ENCODE results near the gene ZNF345.

The ZNF345 gene

GRCh38 chr19:36850559-36851442, at the start of gene ZNF345:
TSS of gene ZNF345 (plus strand) at chr19:36850876. CDS start at chr19:36876831, 25,955 bp downstream.
- DNase-seq, result peak; percentile 96

- no peak for DNase-seq
These were observed 45.3 kb upstream of the ZNF345 start for GRCh38 chr19:36805364-36805763.

- no peak for DNase-seq
These were observed 43.6 kb upstream of the ZNF345 start for GRCh38 chr19:36807029-36807428.

GRCh38 chr19:36819130-36819630, 31.5 kb upstream of the ZNF345 start:
- no peak for DNase-seq

GRCh38 chr19:36821758-36822157, 28.9 kb upstream of the ZNF345 start:
- DNase-seq, result no peak

GRCh38 chr19:36833430-36833829, 17.2 kb upstream of the ZNF345 start:
- DNase-seq, result no peak

GRCh38 chr19:36837176-36837905, 13.3 kb upstream of the ZNF345 start:
- peak; percentile 9 for DNase-seq

GRCh38 chr19:36837906-36838783, 12.5 kb upstream of the ZNF345 start, which contains the start of gene ZNF790:
TSS of gene ZNF790 (minus strand) at chr19:36838387. CDS start at chr19:36825619, 12,768 bp downstream.
- peak; percentile 87 for DNase-seq

- DNase-seq, result no peak
These were observed 11.8 kb upstream of the ZNF345 start for GRCh38 chr19:36838784-36839324.

- DNase-seq, result no peak
These were observed 2.7 kb upstream of the ZNF345 start for GRCh38 chr19:36847968-36848367.

- peak; percentile 81 for DNase-seq
These were observed 746 bp upstream of the ZNF345 start for GRCh38 chr19:36849701-36850558.

GRCh38 chr19:36851898-36852297, 1.2 kb downstream of the ZNF345 start:
- DNase-seq, result no peak

GRCh38 chr19:36876993-36877938, 26.6 kb downstream of the ZNF345 start:
- no peak for DNase-seq

GRCh38 chr19:36891768-36892357, 41.2 kb downstream of the ZNF345 start:
- DNase-seq, result no peak

GRCh38 chr19:36894849-36895383, 44.2 kb downstream of the ZNF345 start:
- DNase-seq, result no peak

GRCh38 chr19:36898422-36898821, 47.7 kb downstream of the ZNF345 start:
- no peak for DNase-seq

- DNase-seq, result peak; percentile 86
These were observed 65.5 kb downstream of the ZNF345 start, which contains the start of the genes ZNF568 and ZNF829 for GRCh38 chr19:36915992-36916830. TSS of gene ZNF568 (plus strand) at chr19:36916332. CDS start at chr19:36922771, 6,439 bp downstream. TSS of gene ZNF829 (minus strand) at chr19:36916291. CDS start at chr19:36915167, 1,124 bp downstream.

- DNase-seq, result no peak
These were observed 66.3 kb downstream of the ZNF345 start for GRCh38 chr19:36916991-36917390.
